Stimulated activated CD4-positive, alpha-beta T cell treated with anti-CD3 and anti-CD28 coated beads, TNF-alpha, amount 100 ng/mL, for 48 hours (primary cell): ENCODE data around the gene UGT1A9.
"Not testable (repeated sequence)": the region's sequence is repeated elsewhere in the genome, so short reads cannot be mapped to it uniquely, and the experiment has no call there.

Source experiments
- DNase-seq, 3 donors: peaks; one replicate each; pipeline ENCODE4 v3.0.0-alpha.2; 2020; ENCODE audit warnings: low read depth in 3 of 3

UGT1A9 gene

GRCh38 chr2:233680361-233681045, 8.8 kb downstream of the UGT1A9 start:
- no peak for DNase-seq

- DNase-seq, result no peak
Measured at GRCh38 chr2:233681521-233682099, 9.9 kb downstream of the UGT1A9 start, which contains the start of gene UGT1A7. Gene UGT1A7 (plus strand): TSS chr2:233681901. CDS start chr2:233681938, 37 bp downstream.

- DNase-seq, result no peak
Measured at GRCh38 chr2:233684640-233685039, 12.9 kb downstream of the UGT1A9 start.

- DNase-seq, result no peak
Measured at GRCh38 chr2:233686928-233687327, 15.2 kb downstream of the UGT1A9 start.

- no peak for DNase-seq
Measured at GRCh38 chr2:233688341-233688740, 16.6 kb downstream of the UGT1A9 start.

GRCh38 chr2:233689031-233689430, 17.3 kb downstream of the UGT1A9 start:
- DNase-seq, result no peak

- no peak for DNase-seq
Measured at GRCh38 chr2:233689501-233689900, 17.8 kb downstream of the UGT1A9 start.

- DNase-seq, result no peak
Measured at GRCh38 chr2:233690444-233690843, 18.7 kb downstream of the UGT1A9 start.

GRCh38 chr2:233691443-233692433, 20.0 kb downstream of the UGT1A9 start:
- DNase-seq, result no peak

GRCh38 chr2:233692648-233693047, 20.9 kb downstream of the UGT1A9 start, which contains the start of gene UGT1A6:
Gene UGT1A6 (plus strand): TSS chr2:233692890. CDS start chr2:233693005, 115 bp downstream.
- no peak for DNase-seq

GRCh38 chr2:233693963-233694362, 22.3 kb downstream of the UGT1A9 start:
- DNase-seq, result no peak

GRCh38 chr2:233698740-233699139, 27.0 kb downstream of the UGT1A9 start:
- no peak for DNase-seq

- no peak for DNase-seq
Measured at GRCh38 chr2:233699424-233700027, 27.8 kb downstream of the UGT1A9 start.

- DNase-seq, result no peak
Measured at GRCh38 chr2:233700028-233700635, 28.4 kb downstream of the UGT1A9 start.

GRCh38 chr2:233700842-233701241, 29.1 kb downstream of the UGT1A9 start:
- DNase-seq, result not testable (repeated sequence)

GRCh38 chr2:233702238-233702637, 30.5 kb downstream of the UGT1A9 start:
- DNase-seq, result no peak

GRCh38 chr2:233705911-233706506, 34.3 kb downstream of the UGT1A9 start:
- no peak for DNase-seq

GRCh38 chr2:233706720-233707119, 35.0 kb downstream of the UGT1A9 start:
- DNase-seq, result no peak

- DNase-seq, result no peak
Measured at GRCh38 chr2:233707940-233708644, 36.4 kb downstream of the UGT1A9 start.

GRCh38 chr2:233708942-233709341, 37.2 kb downstream of the UGT1A9 start:
- no peak for DNase-seq
